OCI-M2 (cell line): Measurements from ENCODE around the gene SRPK3.
"Not testable (repeated sequence)": the region's sequence is repeated elsewhere in the genome, so short reads cannot be mapped to it uniquely, and the experiment has no call there.

Source experiments
- DNase-seq: peaks from one replicate; lab custom pipeline; 2025; ENCODE audit not compliant: unreplicated experiment; lab: John Stamatoyannopoulos, UW

SRPK3 gene

DNA sequence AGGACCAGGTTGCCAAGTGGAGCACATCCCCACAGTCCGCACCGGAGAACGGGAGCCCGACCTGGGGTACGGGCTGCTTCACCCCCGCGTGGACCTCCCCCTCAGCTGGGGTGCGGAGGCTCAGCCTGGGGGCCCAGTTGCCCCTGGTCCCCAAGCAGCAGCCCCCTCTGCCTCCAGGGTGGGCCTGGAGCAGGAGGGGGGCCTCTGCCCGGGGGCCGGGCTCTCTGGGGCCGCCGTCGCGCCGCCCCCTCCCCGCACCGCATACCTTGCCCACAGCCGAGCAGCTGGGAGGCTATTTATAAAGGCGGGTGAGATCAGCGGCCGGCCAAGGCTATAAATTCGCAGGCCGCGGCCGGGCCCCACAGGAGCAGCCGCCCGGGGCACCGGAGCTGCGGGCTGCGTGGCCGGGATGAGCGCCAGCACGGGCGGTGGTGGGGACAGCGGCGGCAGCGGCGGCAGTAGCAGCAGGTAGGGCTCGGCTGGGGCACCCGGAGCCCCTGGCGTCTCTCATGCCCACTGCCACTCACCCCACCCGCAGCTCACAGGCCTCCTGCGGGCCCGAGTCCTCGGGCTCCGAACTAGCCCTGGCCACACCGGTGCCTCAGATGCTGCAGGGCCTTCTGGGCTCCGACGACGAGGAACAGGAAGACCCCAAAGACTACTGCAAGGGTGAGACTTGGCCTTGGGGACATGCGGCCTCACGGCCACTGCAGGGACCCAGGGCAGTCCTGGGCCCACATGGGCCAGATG lies at the start of gene SRPK3:
Gene SRPK3 (plus strand): TSS at position 364 of the 750 bp plus-strand sequence. CDS start 46 bp downstream, at position 410.
- DNase-seq: no peak

- DNase-seq: no peak
Measured at GRCh38 chrX:153731117-153731844, 49.6 kb upstream of the SRPK3 start.

DNA sequence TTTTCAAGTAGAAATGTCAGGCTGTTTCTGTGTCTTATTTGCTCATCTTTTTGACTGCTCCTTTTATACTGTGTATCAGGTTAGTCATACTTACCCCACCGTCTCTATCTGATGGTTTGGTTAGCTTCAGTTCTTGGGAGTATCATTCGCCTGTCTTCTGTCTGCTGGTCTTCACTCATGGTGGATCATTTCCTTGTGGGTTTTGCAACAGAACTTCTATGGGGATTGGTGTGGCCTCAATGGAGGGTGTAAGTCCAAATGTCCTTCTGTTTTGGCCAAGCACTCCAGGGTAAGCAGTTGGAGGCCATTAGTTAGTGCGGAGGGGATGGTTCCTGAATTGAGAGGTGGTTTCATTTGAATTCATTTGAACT lies 49.0 kb upstream of the SRPK3 start:
- no peak for DNase-seq

- DNase-seq: no peak
Measured at GRCh38 chrX:153732401-153732800, 48.4 kb upstream of the SRPK3 start.

DNA sequence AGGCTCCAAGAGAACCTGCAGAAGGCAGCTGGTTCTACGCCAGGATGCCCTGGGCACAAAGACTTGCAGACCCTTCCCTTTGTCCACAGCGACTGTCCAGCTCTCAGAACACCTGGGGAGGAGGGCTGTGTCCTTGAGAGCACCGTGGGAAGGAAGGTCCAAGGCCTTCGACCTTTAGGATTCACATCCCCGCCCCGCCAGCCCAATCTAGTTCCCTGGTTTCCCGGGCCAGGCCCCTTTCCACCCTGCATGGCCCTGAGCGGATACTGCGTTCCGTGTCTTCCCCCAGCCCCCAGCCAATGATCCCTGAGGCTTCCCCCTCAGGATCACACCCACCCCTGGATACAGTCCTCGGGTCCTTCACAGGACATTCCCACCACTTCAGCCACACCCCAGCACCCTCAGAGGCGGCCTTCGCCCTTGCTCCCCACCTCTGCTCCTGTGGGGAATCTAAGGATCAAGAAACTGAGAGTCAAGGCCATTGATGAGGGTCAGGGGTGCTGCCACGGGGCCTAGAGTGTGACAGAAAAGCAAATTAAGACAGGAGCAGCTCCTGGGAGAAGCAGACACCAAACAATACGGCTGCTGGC lies 47.1 kb upstream of the SRPK3 start:
- no peak for DNase-seq

- no peak for DNase-seq
Measured at GRCh38 chrX:153734871-153735270, 46.0 kb upstream of the SRPK3 start.

DNA sequence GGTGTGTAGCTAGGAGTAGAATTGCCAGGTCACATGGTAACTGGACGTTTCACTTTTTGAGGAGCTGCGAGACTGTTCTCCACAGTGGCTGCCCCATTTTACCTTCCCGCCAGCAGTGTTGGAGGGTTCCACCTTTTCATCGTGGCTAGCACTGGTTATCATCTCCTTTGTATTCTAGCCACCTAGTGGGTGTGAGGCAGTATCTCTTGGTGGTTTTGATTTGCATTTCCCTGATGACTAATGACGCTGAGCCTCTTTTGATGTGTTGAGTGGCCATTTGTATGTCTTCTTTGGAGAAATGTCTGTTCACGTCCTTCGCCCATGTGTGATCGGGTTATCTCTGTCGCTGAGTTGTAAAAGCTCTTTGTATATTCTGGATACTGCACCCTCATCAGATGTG lies 45.6 kb upstream of the SRPK3 start:
- DNase-seq: no peak

DNA sequence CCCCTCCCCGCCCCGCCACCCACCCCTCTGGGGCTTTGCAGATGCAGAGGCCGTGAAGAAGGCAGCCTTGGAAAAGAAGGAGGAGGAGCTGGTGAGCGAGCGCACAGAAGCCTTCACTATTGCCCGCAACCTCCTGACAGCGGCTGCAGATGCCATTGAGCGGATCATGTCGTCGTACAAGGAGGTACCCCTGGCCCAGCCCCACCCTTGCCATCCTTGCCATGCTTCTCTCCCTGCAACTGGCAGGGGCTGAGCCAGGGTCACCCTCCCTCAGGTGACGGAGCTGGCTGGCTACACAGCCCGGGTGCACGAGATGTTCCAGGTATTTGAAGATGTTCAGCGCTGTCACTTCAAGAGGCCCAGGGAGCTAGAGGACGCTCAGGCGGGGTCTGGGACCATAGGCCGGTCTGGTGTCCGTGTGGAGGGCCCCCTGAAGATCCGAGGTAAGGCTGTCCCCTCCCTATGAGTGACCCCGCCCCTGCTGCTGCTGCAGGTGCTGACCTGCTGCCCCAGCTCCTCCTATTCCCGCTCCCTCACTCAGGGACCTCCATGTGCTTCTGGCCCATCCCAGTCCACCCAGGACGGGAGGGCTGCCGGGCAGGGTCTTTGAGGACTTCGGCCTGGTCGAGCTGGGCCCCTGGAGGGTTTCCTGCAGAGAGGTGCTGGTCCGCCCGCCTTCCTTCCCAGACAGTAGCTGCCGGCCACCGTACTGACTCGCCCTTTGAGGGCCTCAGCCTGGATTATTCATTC lies 44.6 kb upstream of the SRPK3 start:
- DNase-seq: no peak

DNA sequence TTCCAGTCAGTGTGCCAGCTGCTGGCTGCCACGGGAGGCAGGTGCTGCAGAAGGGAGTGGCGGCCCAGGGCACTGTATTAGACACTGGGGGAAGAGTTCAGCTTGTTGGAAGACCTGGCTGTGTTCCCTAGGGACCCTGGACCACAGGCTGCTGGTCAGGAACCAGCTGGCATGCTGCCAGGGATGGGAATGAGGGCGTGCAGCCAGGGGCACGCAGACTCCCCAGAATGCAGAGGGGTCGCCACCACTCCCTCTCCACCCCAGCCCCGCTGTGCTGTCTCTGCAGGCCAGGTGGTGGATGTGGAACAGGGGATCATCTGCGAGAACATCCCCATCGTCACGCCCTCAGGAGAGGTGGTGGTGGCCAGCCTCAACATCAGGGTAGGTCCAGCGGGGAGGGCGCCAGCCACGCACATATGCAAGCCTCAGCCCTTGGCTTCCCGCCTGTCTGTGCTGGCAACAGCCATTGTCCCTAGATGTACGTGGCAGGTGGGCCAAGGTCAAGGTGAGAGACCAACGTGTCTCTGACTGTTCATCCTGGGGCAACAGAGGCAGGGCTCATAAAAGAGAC lies 43.9 kb upstream of the SRPK3 start:
- DNase-seq: no peak

DNA sequence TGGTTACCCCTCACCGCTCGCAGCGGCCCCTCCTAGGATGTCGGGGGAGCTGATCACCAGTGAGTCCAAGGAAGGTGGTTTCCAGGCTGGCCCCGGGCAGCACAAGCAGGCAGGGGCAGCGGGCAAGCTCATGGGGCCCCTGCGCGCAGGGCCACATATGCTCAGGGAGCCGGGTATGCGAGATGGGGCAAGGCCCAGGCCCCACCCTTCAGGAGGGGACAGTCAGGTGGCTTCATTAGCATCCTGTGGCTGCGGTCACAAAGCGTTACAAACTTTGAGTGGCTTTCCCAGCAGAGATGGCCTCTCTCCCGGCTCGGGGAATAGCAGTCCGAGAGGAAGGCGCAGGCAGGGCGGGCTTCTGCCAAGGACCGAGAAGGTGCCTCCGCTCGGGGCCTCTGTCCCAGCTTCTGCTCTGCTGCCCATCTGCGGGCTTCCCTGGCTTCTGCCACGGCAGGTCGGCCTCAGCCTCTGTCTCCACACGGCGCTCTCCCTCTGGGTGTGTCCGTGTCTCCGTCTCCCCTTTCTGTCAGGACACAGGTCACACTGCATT lies 42.7 kb upstream of the SRPK3 start:
- DNase-seq: no peak

DNA sequence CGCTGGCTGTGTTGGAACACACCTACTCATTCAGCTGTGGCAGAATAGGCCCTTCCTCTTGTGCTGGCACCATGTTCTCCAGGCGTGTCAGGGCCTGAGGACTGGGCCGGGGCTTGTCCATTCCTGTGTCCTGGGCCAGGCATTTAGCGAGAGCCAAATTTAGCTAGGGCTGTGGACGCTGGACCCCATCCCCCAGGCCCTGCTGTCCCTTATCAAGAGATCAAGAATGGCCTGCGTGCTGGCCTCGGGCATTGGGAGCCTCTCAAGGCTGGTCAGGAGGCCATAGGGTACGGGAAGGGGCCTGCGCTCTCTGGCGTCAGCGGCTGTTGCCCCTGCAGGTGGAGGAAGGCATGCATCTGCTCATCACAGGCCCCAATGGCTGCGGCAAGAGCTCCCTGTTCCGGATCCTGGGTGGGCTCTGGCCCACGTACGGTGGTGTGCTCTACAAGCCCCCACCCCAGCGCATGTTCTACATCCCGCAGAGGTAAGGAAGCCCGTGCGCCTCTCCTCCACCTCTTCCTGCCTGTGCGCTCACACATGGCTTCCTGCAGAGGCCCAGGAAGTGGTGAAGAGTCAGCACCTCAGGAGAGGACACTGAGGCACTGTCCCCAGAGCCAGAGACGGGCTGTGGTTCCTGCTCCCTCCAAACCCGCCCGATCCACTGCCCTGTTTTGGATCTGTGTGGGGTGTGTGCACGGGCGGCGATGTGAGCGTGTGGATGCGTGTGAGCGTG lies 40.9 kb upstream of the SRPK3 start:
- DNase-seq: no peak

DNA sequence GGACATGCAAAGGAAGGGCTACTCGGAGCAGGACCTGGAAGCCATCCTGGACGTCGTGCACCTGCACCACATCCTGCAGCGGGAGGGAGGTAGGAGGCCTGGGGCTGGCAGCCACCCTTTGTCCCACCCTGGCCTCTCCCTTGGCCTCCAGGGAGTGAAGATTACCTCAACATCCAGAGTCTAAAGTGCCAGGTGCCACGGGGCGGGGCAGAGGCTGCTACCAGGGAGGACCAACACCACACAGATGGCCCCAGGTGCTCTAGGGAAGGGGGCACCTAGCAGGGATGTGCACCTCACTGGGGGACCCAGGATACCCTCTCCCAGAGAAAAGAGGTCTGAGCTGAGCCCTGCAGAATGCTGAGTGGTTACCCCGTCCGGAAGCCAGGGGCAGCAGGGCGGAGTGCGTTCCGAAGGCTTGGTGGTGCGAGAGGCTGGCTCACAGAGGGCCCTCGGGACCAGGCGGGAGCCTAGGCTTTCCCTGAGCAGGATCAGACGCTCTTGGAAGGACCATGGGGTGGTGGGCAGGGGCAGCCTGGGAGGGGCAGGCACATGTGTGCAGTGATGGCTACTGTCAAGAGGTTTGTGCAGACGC lies 40.1 kb upstream of the SRPK3 start:
- no peak for DNase-seq

DNA sequence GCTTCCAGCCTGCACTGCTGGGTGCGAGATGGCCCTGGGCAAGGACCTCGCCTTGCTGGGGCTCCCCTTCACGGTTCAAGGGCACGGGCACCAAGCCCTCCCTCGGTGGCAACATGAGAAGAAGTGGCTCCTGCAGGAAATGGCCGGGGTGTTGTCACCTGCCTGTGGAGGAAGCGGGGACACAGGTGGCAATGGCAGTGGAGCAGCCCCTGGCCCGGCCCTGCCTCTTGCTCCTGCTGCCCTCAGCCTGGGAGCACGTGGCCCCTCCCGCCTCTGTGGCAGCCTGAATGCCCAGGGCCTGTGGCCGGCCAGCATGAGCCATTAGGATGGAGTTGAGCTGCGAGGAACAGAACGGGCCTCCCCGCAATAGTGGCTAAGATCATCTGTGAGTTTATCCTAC lies 39.4 kb upstream of the SRPK3 start:
- no peak for DNase-seq

DNA sequence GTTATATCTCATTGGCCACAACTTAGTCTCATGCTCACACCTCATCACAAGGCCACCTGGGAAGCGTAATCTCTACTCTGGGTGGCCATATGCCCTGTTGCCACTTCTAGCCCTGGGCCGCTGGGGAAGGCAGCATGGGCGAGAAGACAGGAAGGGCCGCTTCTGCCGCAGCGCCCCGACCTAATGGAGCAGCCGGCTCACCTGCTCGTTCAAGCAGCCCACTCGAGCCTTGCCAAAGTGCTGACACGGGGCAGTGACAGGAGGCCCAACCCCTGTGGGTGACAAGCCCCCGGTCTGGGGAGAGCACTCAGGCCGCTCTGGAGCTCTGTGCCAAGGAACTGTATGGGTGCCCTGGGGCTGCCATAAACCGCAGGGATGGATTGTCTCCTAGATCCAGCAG lies 38.7 kb upstream of the SRPK3 start:
- not testable (repeated sequence) for DNase-seq

DNA sequence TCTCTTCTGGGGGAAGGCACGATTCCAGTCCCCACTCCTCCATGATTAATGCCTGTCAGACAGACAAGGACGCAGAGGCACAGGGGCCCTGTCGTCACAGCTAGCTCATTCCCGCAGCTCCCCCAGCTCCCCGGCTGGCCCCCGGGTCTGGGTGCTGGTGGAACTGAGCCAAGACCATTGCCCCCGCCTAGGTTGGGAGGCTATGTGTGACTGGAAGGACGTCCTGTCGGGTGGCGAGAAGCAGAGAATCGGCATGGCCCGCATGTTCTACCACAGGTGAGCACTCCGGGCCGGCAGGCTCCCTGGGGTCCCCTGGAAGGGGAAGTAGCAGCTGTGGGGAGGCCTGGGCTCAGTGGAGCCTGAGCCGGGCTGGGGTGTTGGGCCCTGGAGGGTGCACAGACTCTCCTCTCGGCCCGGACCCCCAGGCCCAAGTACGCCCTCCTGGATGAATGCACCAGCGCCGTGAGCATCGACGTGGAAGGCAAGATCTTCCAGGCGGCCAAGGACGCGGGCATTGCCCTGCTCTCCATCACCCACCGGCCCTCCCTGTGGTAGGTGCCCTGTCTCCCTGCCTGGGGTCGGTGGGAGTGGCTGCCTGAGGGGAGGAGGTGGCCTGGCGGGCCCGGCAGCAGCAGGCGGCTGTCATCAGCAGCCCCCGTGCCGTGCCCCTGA lies 37.9 kb upstream of the SRPK3 start:
- DNase-seq: not testable (repeated sequence)

DNA sequence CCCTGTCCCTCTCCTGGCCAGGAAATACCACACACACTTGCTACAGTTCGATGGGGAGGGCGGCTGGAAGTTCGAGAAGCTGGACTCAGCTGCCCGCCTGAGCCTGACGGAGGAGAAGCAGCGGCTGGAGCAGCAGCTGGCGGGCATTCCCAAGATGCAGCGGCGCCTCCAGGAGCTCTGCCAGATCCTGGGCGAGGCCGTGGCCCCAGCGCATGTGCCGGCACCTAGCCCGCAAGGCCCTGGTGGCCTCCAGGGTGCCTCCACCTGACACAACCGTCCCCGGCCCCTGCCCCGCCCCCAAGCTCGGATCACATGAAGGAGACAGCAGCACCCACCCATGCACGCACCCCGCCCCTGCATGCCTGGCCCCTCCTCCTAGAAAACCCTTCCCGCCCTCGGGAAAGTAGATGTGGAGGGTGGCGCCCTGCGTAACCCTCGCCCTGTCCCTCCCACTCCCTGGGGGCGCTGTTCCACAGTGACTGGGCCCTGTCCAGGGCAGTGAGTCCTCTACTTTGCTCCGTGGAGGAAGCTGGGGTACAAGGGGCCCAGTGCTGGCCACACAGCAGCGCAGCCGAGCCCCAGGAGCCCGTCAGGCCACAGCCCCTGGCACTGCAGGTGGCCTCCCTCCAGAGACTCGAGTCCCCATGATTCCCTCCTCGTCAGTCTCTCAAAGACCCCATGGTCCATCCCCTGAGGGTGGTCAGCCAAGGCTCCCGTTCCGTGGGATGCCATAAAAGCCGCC lies 37.2 kb upstream of the SRPK3 start:
- not testable (repeated sequence) for DNase-seq

DNA sequence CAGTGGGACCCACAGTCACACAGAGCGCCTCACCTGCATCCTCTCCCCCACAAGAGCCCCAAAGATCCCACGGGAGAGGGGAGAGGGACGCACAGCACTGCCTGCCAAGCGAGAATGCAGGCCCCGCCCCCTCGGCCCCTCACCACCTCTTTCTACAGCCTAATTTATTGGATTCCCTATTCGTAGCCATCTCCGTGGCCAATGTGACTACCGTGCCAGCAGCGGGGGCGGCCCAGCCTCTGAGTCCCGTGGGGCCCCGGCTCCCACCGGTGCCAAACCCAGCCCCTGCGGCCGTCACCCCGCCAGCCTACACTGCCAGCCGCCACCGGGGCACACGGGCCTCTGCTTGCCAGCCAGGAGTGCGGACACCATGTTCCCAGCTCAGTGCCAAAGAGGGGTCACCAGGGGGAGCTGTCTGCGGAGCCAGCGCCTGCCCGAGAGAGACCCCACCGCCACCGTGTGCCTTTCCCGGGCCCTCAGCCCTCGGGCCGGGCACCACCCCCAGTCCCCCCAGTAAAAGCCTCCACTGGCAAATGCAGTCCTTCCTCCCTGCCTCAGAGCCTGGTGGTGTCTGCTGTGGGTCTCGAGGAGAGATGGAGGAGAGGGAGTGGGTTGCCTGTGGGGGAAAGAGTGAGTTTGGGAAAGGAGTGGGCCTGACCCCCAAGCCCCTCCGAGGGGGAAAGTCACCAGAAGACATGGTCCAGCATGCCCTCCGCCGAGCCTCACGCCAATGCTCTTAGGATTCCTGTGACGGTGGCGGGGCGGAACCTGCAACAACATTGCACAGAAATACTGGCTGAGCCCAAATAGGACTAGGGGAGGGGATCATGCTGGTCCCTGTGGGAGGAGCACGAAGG lies 36.4 kb upstream of the SRPK3 start:
- no peak for DNase-seq

DNA sequence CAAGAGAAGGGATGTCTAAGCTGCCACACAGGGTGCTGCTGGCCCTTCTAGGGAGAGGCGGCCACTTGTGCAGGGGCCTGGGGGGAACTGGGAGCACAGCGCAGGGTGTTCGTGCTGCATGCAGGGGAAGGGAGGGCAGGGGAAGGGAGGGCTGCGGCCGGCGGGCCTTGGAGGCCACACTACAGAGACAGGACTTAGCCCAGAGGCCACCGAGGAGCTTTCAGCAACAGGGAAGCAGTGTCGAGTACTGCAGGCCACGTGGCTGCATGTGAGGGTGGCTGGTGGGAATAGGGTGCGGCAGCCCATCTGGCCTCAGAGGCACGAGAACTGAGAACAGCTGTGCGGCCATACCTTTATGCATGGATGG lies 35.8 kb upstream of the SRPK3 start:
- not testable (repeated sequence) for DNase-seq
